ENCODE measurements around the gene AGO3. TPM values are rescaled to one million over a fixed set of nuclear protein-coding genes. Genes with fewer than 3 reads are reported as not detected.

Gene AGO3
- total and polyA plus RNA-seq, 4 donors, result 3.0 to 19.5 (median 7.1) TPM

- Histone ChIP-seq H3K36me3 (ENCODE audit: control insufficient read depth in 4 of 4, insufficient read depth in 3 of 4, low read depth in 1 of 4, low read length in 3 of 4) (peaks cover 0 to 9% (median 6%) of the 10 kb centered on the region in 4 donors), H3K27ac (ENCODE audit: low read depth in 1 of 2, low read length in 2 of 2) (no peak overlapping the region), H3K27me3 (ENCODE audit: control insufficient read depth in 4 of 4, insufficient read depth in 4 of 4, low read length in 3 of 4) (no peaks in the 10 kb centered on the region), H3K4me1 (ENCODE audit: control insufficient read depth in 4 of 4, insufficient read depth in 4 of 4, low read length in 3 of 4) (peaks cover 0 to 9% (median 3%) of the 10 kb centered on the region in 4 donors), H3K4me3 (ENCODE audit: low read depth in 1 of 3, low read length in 3 of 3) (no peak overlapping the region), H3K9ac (ENCODE audit: low read depth in 1 of 2, low read length in 2 of 2) (no peak overlapping the region), H3K9me3 (ENCODE audit: control insufficient read depth in 4 of 4, low read length in 3 of 4) (no peaks in the 10 kb centered on the region)
- TF ChIP-seq REST (IDR thresholded peaks at IDR 0.05) (no peak), TAF1 (conservative IDR thresholded peaks at IDR 0.05) (no peak), NR2F2 (IDR thresholded peaks at IDR 0.05) (no peak), MAX (IDR thresholded peaks at IDR 0.05) (no peak), YY1 (IDR thresholded peaks at IDR 0.05) (no peak), JUND (IDR thresholded peaks at IDR 0.05) (no peak), HNF4A (conservative IDR thresholded peaks at IDR 0.05) (no peak), RAD21 (IDR thresholded peaks at IDR 0.05) (no peak), GABPA (IDR thresholded peaks at IDR 0.05 in 1 of 2, conservative IDR thresholded peaks at IDR 0.05 in 1 of 2) (no peak)
- no peak for DNase-seq (ENCODE audit: low spot score)
- 54% methylated on average over 3 of the region's 3 CpGs for WGBS
These were observed 44.1 kb upstream of the AGO3 start for GRCh38 chr1:35886577-35887431.

- H3K27ac ChIP-seq (ENCODE audit: low read depth in 1 of 2, low read length in 2 of 2), result no peak overlapping the region
- 88% methylated on average over 2 of the region's 2 CpGs for WGBS
- H3K4me1 ChIP-seq (ENCODE audit: control insufficient read depth in 4 of 4, insufficient read depth in 4 of 4, low read length in 3 of 4), result peaks cover 0 to 6% (median 3%) of the 10 kb centered on the region in 4 donors
These were observed 43.4 kb upstream of the AGO3 start for GRCh38 chr1:35887508-35887907.

More at GRCh38 chr1:35887508-35887907, 43.4 kb upstream of the AGO3 start:
- Histone ChIP-seq H3K36me3 (ENCODE audit: control insufficient read depth in 4 of 4, insufficient read depth in 3 of 4, low read depth in 1 of 4, low read length in 3 of 4) (peaks cover 0 to 10% (median 8%) of the 10 kb centered on the region in 4 donors), H3K4me3 (ENCODE audit: low read depth in 1 of 3, low read length in 3 of 3) (no peak overlapping the region), H3K27me3 (ENCODE audit: control insufficient read depth in 4 of 4, insufficient read depth in 4 of 4, low read length in 3 of 4) (no peaks in the 10 kb centered on the region), H3K9ac (ENCODE audit: low read depth in 1 of 2, low read length in 2 of 2) (no peak overlapping the region), H3K9me3 (ENCODE audit: control insufficient read depth in 4 of 4, low read length in 3 of 4) (no peaks in the 10 kb centered on the region)
- DNase-seq (ENCODE audit: low spot score), result no peak
- TF ChIP-seq ATF3 (IDR thresholded peaks at IDR 0.05) (no peak), MAX (IDR thresholded peaks at IDR 0.05) (no peak), RXRA (IDR thresholded peaks at IDR 0.05) (no peak), GABPA (IDR thresholded peaks at IDR 0.05 in 1 of 2, conservative IDR thresholded peaks at IDR 0.05 in 1 of 2) (no peak), NR2F2 (IDR thresholded peaks at IDR 0.05) (no peak), HNF4A (conservative IDR thresholded peaks at IDR 0.05) (no peak)

All from liver (tissue), 9 donors.